Measurements from ENCODE around the gene MYO1G.
A peak's percentile ranks its signal among the peaks of the same experiment; 100 is the strongest.
"Not testable (repeated sequence)": the region's sequence is repeated elsewhere in the genome, so short reads cannot be mapped to it uniquely, and the experiment has no call there.

MYO1G gene

DNA sequence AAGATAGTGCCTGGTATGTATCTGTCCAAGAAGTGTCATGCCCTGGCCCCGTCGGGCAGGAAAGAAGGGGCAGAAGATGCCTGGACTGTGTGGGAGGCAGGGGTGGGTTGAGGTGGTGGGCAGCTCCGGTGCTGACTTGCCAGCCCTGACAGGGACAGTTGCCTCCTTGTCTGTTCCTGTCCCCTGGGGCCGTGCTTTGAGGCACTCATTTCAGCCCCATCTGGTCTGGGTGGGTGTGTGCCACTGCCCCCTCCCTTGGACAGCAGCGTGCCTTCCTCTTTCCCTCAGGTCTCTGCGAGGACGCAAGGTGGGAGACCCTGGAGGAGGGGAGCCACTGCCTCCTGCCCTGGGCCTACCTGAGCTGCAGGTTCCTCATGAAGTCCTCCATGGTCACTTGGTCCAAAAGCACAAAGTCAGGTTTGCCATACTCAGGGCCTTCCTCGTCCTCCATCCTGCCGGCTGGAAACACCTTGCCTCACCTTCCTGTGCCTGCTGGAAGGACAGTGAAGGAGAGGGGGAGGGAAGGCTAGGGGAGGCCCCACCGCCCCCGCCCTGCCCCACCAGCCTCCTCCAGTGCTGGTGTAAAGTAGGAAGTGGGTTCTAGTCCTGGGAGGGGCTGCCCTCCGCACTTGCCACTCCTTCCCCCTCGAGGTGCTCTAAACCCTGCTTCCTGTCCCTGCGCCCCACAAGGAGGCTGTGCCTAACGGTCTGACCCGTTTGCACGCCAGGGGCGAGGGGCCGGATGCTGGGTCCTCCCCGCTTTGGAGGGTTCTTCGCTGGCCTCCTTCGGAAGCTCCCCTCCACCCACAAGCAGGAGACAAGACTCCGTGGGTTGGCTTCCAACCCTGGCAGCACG, at the start of gene MYO1G:
TSS of gene MYO1G (minus strand) at position 505 of the 856 bp plus-strand sequence. CDS start at position 451, 54 bp downstream.
- H3K4me1 Mint-ChIP-seq (ENCODE audit: low read depth), result peaks cover 86% of the 10 kb centered on the region
- H3K9me3 Mint-ChIP-seq, result no peaks in the 10 kb centered on the region
- peak within 1 kb of the TSS; percentile 100 for H3K27ac Mint-ChIP-seq
- DNase-seq, result peak; percentile 86
- peak within 1 kb of the TSS; percentile 93 for H3K4me3 Mint-ChIP-seq
- no peaks in the 10 kb centered on the region for H3K27me3 Mint-ChIP-seq
- H3K36me3 Mint-ChIP-seq (ENCODE audit: low read depth), result peaks cover 97% of the 10 kb centered on the region

DNA sequence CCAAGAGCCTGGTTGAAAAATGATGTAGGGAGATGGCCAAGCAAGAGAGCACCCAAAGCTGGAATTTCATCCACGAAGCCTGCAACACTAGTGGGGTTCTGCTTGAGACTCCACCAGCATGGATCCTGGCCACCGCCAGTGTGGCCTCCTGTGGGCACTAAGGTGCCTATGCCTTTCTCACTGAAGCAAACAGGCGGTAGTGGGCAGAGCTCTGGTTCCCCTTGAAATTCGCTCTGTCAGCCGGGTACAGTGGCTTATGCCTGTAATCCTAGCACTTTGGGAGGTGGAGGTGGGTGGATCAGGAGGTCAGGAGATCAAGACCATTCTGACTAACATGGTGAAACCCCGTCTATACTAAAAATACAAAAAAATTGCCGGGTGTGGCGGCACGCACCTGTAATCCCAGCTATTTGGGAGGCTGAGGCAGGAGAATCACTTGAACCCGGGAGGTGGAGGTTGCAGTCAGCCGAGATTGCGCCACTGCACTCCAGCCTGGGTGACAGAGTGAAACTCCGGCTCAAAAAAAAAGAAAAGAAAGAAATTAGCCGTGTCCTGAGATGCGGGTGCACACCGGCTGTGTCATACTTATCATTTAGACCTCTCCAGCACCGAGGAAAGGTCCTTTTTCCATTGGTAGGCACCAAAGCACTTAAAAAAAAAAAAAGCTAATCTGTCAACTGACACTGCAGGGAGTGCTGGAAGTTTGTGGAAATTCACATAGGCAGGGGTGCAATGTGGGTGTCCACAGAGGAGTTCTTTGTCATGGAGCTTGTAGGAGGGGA, 49.5 kb upstream of the MYO1G start:
- peak overlapping the region; percentile 79 for H3K4me3 Mint-ChIP-seq
- H3K4me1 Mint-ChIP-seq (ENCODE audit: low read depth), result peaks cover 85% of the 10 kb centered on the region
- H3K9me3 Mint-ChIP-seq, result no peaks in the 10 kb centered on the region
- DNase-seq, result no peak
- no peaks in the 10 kb centered on the region for H3K27me3 Mint-ChIP-seq
- H3K36me3 Mint-ChIP-seq (ENCODE audit: low read depth), result peaks cover 75% of the 10 kb centered on the region
- H3K27ac Mint-ChIP-seq, result peak overlapping the region; percentile 88

DNA sequence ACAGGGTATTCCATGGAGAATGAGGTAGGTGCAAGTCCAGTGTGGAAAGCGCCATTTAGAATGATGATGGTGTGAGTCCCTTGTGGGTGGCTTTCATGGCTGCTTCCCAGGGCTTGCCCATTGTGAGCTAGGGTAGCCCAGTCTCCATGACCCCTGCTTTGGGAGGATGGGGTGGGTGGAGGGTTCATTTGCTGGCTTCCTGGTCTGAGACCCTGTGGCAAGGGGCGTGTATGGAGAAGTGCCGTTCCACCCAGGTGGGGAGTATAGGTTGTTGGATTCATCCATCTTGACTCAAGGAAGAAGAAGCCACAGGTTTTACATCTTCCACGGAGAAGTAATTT, 48.9 kb upstream of the MYO1G start:
- peaks cover 83% of the 10 kb centered on the region for H3K4me1 Mint-ChIP-seq (ENCODE audit: low read depth)
- no peaks in the 10 kb centered on the region for H3K27me3 Mint-ChIP-seq
- DNase-seq, result no peak
- H3K36me3 Mint-ChIP-seq (ENCODE audit: low read depth), result peaks cover 72% of the 10 kb centered on the region
- H3K9me3 Mint-ChIP-seq, result no peaks in the 10 kb centered on the region
- peak overlapping the region; percentile 88 for H3K27ac Mint-ChIP-seq
- H3K4me3 Mint-ChIP-seq, result peak overlapping the region; percentile 79

DNA sequence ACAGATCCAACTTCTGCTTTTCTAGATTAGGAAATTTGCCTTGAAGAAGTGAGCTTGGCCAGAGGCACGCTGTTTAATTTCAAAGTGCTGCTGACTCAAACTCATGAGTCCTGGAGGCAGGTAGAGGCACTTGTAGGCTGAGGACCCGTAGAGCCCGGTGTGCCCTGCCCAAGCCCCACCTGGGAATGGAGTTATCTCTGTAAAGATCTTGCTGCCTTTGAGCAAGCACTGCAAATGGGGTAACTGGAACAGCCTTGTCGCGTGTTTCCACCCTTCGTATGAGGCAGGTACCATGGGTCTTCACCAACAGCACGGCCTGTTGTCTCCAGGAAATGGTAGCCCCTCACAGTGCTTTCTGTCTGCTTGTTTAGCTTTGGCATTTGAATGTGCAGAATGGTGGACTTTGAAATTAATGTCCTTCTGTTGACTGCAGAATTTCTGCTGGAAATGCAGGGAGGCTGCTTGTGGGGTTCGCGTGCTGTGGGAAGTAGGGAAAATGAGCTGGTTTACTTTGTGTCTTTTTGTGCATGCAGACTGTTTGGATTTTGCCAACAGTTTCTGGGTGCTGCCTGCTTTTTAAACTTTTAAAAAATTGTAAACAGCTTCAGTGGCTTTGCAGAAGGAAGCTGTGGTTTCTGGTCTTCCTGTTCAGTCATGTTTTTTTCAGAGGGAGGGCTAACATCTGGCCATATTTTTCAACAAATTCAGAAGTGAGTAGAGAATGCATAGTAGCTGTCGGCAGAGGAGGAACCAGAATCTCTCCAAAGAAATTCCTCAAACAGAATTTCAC, 48.4 kb upstream of the MYO1G start:
- H3K27me3 Mint-ChIP-seq, result no peaks in the 10 kb centered on the region
- peaks cover 68% of the 10 kb centered on the region for H3K36me3 Mint-ChIP-seq (ENCODE audit: low read depth)
- DNase-seq, result no peak
- no peaks in the 10 kb centered on the region for H3K9me3 Mint-ChIP-seq
- H3K27ac Mint-ChIP-seq, result peak overlapping the region; percentile 88
- peaks cover 79% of the 10 kb centered on the region for H3K4me1 Mint-ChIP-seq (ENCODE audit: low read depth)
- H3K4me3 Mint-ChIP-seq, result peak overlapping the region; percentile 79

DNA sequence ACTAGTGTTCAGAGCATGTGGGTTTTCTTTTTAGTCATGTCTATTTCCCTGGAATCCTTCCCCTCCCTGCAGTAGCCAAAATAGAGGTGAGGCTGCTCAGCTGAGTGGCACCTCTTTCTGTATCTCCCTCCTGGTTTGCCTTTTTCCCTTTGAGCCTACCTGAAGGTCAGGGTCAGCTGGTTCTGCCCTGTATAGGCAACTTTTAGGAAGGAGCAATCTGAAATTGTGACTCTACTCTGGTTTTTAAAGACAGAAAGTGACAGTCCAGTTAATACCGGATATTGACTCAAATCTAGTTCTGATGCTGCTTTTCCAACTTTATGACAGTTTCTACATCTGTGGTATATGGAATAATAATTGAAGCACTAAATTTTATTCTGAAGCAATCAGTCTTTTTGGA, 47.2 kb upstream of the MYO1G start:
- no peaks in the 10 kb centered on the region for H3K27me3 Mint-ChIP-seq

DNA sequence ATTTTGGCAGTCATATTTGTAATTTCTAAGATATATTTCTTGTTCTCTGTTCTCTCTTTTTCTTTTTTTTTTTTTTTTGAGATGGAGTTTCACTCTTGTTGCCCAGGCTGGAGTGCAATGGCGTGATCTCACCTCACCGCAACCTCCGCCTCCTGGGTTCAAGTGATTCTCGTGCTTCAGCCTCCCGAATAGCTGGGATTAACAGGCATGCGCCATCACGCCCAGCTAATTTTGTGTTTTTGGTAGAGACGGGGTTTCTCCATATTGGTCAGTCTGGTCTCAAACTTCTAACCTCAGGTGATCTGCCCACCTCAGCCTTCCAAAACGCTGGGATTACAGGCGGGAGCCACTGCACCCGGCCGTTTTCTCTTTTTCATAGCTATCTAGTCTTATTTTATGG, 46.7 kb upstream of the MYO1G start:
- not testable (repeated sequence) for DNase-seq, H3K27me3 Mint-ChIP-seq, H3K9me3 Mint-ChIP-seq
- Mint-ChIP-seq H3K36me3 (ENCODE audit: low read depth) (peaks cover 65% of the 10 kb centered on the region), H3K4me3 (peak overlapping the region; percentile 26), H3K4me1 (ENCODE audit: low read depth) (peaks cover 83% of the 10 kb centered on the region), H3K27ac (peak overlapping the region; percentile 87)

More for the DNA sequence above, 47.2 kb upstream of the MYO1G start:
- no peaks in the 10 kb centered on the region for H3K9me3 Mint-ChIP-seq
- H3K27ac Mint-ChIP-seq, result peak overlapping the region; percentile 87
- H3K4me1 Mint-ChIP-seq (ENCODE audit: low read depth), result peaks cover 79% of the 10 kb centered on the region
- peak overlapping the region; percentile 26 for H3K4me3 Mint-ChIP-seq
- no peak for DNase-seq
- peaks cover 65% of the 10 kb centered on the region for H3K36me3 Mint-ChIP-seq (ENCODE audit: low read depth)

DNA sequence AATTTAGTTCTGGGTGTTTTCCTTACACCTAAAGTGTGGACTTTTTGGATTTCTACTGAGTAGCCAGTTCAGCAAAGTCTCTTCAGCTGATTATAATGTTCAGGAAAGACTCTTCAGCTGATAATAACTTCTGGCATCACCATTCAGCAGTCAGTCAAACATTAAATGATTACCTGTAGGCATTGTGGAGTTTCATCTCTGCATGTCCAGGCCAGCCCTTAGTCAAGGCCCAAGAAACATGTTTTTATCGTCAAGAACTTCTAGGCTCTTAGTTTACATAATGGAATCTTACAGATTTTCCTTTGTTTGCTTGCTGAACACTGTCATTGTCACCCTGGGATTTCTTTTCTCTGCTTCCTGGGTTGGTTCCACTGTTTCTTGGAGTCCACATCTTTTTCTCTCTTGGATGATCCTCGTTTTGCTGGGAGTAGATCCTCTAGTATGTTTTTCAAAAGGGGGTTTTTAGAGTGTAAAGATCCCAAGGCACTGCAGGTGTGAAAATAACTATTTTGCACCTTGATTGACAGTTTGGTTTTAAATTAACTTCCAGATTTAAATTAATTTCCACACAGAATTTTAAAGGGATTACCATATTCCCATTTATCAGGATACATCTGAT, 45.4 kb upstream of the MYO1G start:
- no peak overlapping the region for H3K4me3 Mint-ChIP-seq
- no peaks in the 10 kb centered on the region for H3K9me3 Mint-ChIP-seq
- peaks cover 58% of the 10 kb centered on the region for H3K36me3 Mint-ChIP-seq (ENCODE audit: low read depth)
- peak overlapping the region; percentile 18 for H3K27ac Mint-ChIP-seq
- DNase-seq, result no peak
- H3K27me3 Mint-ChIP-seq, result no peaks in the 10 kb centered on the region
- H3K4me1 Mint-ChIP-seq (ENCODE audit: low read depth), result peaks cover 76% of the 10 kb centered on the region

DNA sequence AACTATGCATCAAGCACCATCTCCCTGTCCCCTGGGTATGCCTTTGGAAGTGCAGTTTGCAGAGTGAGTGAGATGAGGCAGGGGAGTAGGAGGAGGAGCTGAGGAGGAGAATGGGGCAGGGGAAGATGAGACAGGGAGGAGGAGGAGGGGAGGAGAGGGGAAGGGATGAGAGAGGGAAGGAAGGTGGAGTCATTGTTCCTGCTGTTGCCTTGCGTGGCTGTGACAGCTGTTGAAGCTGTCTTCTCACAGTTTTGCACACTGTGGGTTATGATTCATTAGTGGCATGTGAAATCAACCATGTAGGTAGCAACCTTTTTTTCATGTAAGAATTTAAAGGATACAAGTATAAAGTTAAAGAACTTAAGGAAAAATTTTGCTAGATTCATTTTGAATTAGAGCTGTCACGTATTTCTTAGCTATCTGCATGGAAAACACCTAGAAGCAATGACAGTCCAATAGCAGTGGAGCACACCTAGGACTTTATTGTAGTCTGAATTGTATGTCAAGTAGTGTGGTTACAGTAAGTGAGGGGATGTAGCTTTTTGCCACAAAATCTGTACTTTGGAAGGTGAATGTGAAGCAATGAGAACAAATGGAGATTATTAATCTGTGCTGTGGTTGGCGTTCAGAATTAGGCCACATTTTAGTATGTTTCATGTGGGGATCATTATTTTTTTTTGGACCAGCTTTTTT, 42.9 kb upstream of the MYO1G start:
- peaks cover 50% of the 10 kb centered on the region for H3K36me3 Mint-ChIP-seq (ENCODE audit: low read depth)
- no peaks in the 10 kb centered on the region for H3K9me3 Mint-ChIP-seq
- no peaks in the 10 kb centered on the region for H3K27me3 Mint-ChIP-seq
- H3K4me3 Mint-ChIP-seq, result peak overlapping the region; percentile 28
- peaks cover 55% of the 10 kb centered on the region for H3K4me1 Mint-ChIP-seq (ENCODE audit: low read depth)
- no peak for DNase-seq
- H3K27ac Mint-ChIP-seq, result peak overlapping the region; percentile 85

DNA sequence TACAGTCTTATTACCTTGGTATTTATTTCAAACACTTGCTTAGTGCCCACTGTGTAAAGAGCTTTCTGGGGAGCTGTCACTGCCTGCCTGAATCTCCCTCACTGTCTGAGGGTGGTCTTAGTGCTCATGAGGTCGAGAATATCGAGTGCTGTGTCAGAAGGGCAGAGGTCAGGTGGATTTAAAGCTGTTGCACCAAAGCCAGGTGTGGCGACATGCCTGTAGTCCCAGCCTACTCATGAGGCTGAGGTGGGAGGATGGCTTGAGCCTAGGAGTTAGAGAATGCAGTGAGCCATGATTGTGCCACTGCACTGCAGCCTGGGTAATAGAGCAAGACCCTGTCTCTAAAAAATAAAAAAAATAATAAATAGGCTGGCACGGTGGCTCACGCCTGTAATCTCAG, 42.1 kb upstream of the MYO1G start:
- H3K27ac Mint-ChIP-seq, result peak overlapping the region; percentile 48
- no peak for DNase-seq
- H3K9me3 Mint-ChIP-seq, result no peaks in the 10 kb centered on the region
- peaks cover 50% of the 10 kb centered on the region for H3K36me3 Mint-ChIP-seq (ENCODE audit: low read depth)
- no peaks in the 10 kb centered on the region for H3K27me3 Mint-ChIP-seq
- H3K4me1 Mint-ChIP-seq (ENCODE audit: low read depth), result peaks cover 50% of the 10 kb centered on the region
- H3K4me3 Mint-ChIP-seq, result no peak overlapping the region

DNA sequence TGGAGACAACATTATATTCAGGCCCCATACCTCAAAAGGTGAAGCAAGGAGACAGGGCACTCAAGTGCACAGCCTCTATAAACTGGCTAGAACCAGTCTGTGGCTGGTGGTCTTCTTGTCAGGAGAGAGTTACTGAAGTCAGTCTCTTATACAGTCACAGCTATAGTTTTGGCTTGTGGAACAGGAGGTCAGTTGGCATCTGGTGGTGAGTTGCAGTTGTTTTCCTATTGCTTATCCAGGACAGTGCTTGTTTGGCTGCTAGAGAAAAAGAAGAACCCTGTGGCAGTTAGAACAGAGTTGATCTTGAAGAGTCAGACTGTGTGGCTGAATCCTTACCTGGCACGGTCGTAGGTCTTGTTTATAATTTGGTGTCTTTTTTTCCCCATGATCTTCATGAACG, 38.4 kb upstream of the MYO1G start:
- Mint-ChIP-seq H3K9me3 (no peaks in the 10 kb centered on the region), H3K4me3 (no peak overlapping the region)

DNA sequence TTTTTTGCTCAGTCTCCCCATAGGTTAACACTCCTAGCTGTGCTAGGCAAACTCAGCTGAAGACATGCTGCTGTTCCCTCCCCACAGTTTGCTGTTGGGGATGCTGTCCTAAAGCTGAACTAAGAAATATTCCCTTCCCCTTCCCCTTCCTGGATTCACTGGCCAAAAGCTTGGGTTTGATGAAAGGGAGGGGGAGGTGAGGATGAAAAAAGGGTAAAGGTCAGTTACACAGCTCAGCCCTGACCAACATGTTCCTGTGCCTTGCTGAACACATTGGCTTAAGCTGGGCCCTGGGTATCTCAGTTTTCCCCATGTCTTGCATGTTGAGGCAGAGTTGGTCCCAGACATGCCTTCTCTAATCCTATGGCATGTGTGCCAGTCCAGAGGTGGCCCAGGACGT, 36.5 kb upstream of the MYO1G start:
- Mint-ChIP-seq H3K4me1 (ENCODE audit: low read depth) (peaks cover 30% of the 10 kb centered on the region), H3K27ac (no peak overlapping the region), H3K27me3 (no peaks in the 10 kb centered on the region), H3K9me3 (no peaks in the 10 kb centered on the region), H3K4me3 (no peak overlapping the region), H3K36me3 (ENCODE audit: low read depth) (peaks cover 64% of the 10 kb centered on the region)
- no peak for DNase-seq

More for the DNA sequence above, 38.4 kb upstream of the MYO1G start:
- H3K27me3 Mint-ChIP-seq, result no peaks in the 10 kb centered on the region
- H3K4me1 Mint-ChIP-seq (ENCODE audit: low read depth), result peaks cover 40% of the 10 kb centered on the region
- H3K36me3 Mint-ChIP-seq (ENCODE audit: low read depth), result peaks cover 53% of the 10 kb centered on the region
- peak overlapping the region; percentile 22 for H3K27ac Mint-ChIP-seq
- no peak for DNase-seq

DNA sequence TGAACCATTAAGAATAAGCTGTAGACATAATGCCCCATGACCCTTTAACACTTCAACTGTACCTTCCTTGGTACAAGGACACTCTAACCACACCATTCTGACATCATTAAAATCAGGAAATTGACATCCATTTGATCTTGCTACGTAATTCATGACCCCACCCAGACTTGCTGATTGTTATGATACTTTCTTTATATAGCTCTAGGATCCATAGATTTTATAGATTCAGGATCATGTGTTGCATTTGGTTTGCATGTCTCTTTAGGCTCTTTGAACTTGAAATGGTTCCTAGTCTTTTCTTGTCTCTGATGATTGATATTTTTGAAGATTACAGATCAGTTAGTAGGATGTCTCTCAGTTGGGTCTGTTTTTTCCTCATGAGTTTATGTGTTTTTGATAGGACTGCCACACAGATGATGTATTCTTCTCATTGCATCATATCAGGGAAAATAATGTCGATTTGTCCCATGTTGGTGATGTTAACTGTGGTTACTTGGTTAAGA, 34.7 kb upstream of the MYO1G start:
- H3K4me1 Mint-ChIP-seq (ENCODE audit: low read depth), result peaks cover 37% of the 10 kb centered on the region
- no peak overlapping the region for H3K4me3 Mint-ChIP-seq
- no peak for DNase-seq
- H3K27ac Mint-ChIP-seq, result peak overlapping the region; percentile 32
- H3K36me3 Mint-ChIP-seq (ENCODE audit: low read depth), result peaks cover 68% of the 10 kb centered on the region
- no peaks in the 10 kb centered on the region for H3K27me3 Mint-ChIP-seq
- H3K9me3 Mint-ChIP-seq, result no peaks in the 10 kb centered on the region

DNA sequence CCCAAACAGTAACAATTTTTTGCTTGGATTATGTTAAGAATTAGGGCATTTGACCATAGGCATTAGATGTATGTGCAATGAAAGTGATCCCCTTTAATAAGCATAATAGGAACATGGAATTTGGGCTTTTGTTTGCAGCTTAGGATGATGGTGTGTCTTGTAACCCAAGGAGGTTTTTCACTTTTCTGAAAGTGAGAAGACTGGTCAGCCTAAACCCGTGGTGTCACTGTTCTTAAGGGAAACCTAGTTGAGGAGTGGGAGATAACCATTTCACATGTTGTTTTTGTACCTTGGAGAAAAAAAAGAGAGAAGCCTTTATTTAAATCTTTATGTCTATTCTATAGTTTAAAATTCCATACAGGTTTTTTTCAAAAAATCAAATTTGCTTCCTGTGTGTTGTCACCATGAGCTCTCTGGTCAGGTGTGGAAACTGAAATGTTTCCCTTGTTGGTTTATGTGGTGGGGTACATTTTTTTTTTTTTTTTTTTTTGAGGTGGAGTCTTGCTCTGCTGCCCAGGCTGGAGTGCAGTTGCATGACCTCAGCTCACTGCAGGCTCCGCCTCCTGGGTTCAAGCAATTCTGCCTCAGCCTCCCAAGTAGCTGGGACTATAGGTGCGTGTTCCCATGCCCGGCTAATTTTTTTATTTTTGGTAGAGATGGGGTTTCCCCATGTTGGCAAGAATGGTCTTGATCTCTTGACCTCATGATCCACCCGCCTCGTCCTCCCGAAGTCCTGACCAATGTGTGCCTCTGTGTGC, 28.9 kb upstream of the MYO1G start:
- no peak overlapping the region for H3K4me3 Mint-ChIP-seq
- peak overlapping the region; percentile 19 for H3K27ac Mint-ChIP-seq
- no peaks in the 10 kb centered on the region for H3K27me3 Mint-ChIP-seq
- no peak for DNase-seq
- H3K4me1 Mint-ChIP-seq (ENCODE audit: low read depth), result peaks cover 56% of the 10 kb centered on the region
- H3K36me3 Mint-ChIP-seq (ENCODE audit: low read depth), result peaks cover 70% of the 10 kb centered on the region
- no peaks in the 10 kb centered on the region for H3K9me3 Mint-ChIP-seq
